DOHH2 (cell line): ENCODE data around the gene LGALS14.

Source experiments
- H3F3A ChIP-seq: fragments of 200-600 bp; sonication (generic), shearing (Covaris generic); 2 replicates; pipeline ENCODE4 v1.6.0; 2016; ENCODE audit warnings: antibody characterized with exemption, mild to moderate bottlenecking; ENCODE audit not compliant: control insufficient read depth, insufficient read depth
- H3K27ac ChIP-seq: fragments of 200-600 bp; sonication (generic); 2 replicates; pipeline ENCODE4 v1.5.1; 2014; ENCODE audit warnings: low read depth, mild to moderate bottlenecking, low read length, moderate library complexity
- H3K27me3 ChIP-seq: fragments of 200-600 bp; sonication (generic); 2 replicates; pipeline ENCODE4 v1.6.1; 2014; ENCODE audit warnings: mild to moderate bottlenecking, low read length, mixed read lengths; ENCODE audit not compliant: control insufficient read depth
- H3K36me3 ChIP-seq: fragments of 200-600 bp; sonication (generic); 2 replicates; pipeline ENCODE4 v1.6.1; 2014; ENCODE audit warnings: mild to moderate bottlenecking, low read length, moderate library complexity, mixed read lengths; ENCODE audit not compliant: control insufficient read depth
- H3K4me1 ChIP-seq: fragments of 200-600 bp; sonication (generic); 2 replicates; pipeline ENCODE4 v1.6.1; 2014; ENCODE audit warnings: mild to moderate bottlenecking, low read length, mixed read lengths; ENCODE audit not compliant: control insufficient read depth
- H3K4me2 ChIP-seq: fragments of 200-600 bp; sonication (generic); 2 replicates; pipeline ENCODE4 v1.6.0; 2014; ENCODE audit warnings: mild to moderate bottlenecking, low read length, moderate library complexity
- H3K4me3 ChIP-seq: fragments of 200-600 bp; sonication (generic); 2 replicates; pipeline ENCODE4 v1.5.1; 2014; ENCODE audit warnings: mild to moderate bottlenecking, low read length, mixed read lengths
- H3K79me2 ChIP-seq: fragments of 200-600 bp; sonication (generic); 2 replicates; pipeline ENCODE4 v1.6.1; 2014; ENCODE audit warnings: mild to moderate bottlenecking, low read length, mixed read lengths; ENCODE audit not compliant: control insufficient read depth
- H3K9me2 ChIP-seq: fragments of 200-600 bp; sonication (generic); replicated peaks from 2 replicates; pipeline ENCODE4 v1.6.1; 2014; ENCODE audit warnings: mild to moderate bottlenecking, low read length, mixed read lengths; ENCODE audit not compliant: control insufficient read depth
- H3K9me3 ChIP-seq: fragments of 200-600 bp; sonication (generic); 2 replicates; pipeline ENCODE4 v1.6.1; 2014; ENCODE audit warnings: antibody characterized with exemption, low read length, mixed read lengths; ENCODE audit not compliant: control insufficient read depth, insufficient read depth
- H4K20me1 ChIP-seq: fragments of 200-600 bp; sonication (generic); 2 replicates; pipeline ENCODE4 v1.6.0; 2014; ENCODE audit warnings: low read depth, mild to moderate bottlenecking, antibody characterized with exemption, low read length, moderate library complexity; ENCODE audit not compliant: control insufficient read depth, insufficient read depth
- EZH2phosphoT487 ChIP-seq: fragments of 200-600 bp; sonication (generic); IDR thresholded peaks from 2 replicates; pipeline ENCODE4 v1.6.1; 2017; ENCODE audit warnings: borderline replicate concordance, mild to moderate bottlenecking, antibody characterized with exemption, low read length, moderate library complexity, mixed read lengths
- TF ChIP-seq, protein P1 (sequence below): fragments of 200-600 bp; sonication (generic); IDR thresholded peaks from one replicate; pipeline ENCODE4 v1.5.1; 2014; ENCODE audit warnings: antibody characterized with exemption, mild to moderate bottlenecking, low read depth, low read length; ENCODE audit not compliant: poor library complexity, severe bottlenecking

The LGALS14 gene, protein sequence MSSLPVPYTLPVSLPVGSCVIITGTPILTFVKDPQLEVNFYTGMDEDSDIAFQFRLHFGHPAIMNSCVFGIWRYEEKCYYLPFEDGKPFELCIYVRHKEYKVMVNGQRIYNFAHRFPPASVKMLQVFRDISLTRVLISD

GRCh38 chr19:39704181-39705044 is at the start of gene LGALS14:
TSS of gene LGALS14 (plus strand) at chr19:39704481. CDS start at chr19:39704529, 48 bp downstream.
- Histone ChIP-seq H4K20me1 (no peaks in the 10 kb centered on the region), H3K4me2 (no peak within 1 kb of the TSS), H3K36me3 (no peaks in the 10 kb centered on the region), H3K4me3 (no peak within 1 kb of the TSS), H3F3A (no peaks in the 10 kb centered on the region), H3K27ac (no peak within 1 kb of the TSS), H3K79me2 (no peaks in the 10 kb centered on the region), H3K9me2 (no peaks in the 10 kb centered on the region), H3K4me1 (peaks cover 10% of the 10 kb centered on the region), H3K9me3 (no peaks in the 10 kb centered on the region), H3K27me3 (no peaks in the 10 kb centered on the region; the same call in 1 of the 2 replicates)
- no peak for TF ChIP-seq EZH2phosphoT487
- TF ChIP-seq, protein P1, sequence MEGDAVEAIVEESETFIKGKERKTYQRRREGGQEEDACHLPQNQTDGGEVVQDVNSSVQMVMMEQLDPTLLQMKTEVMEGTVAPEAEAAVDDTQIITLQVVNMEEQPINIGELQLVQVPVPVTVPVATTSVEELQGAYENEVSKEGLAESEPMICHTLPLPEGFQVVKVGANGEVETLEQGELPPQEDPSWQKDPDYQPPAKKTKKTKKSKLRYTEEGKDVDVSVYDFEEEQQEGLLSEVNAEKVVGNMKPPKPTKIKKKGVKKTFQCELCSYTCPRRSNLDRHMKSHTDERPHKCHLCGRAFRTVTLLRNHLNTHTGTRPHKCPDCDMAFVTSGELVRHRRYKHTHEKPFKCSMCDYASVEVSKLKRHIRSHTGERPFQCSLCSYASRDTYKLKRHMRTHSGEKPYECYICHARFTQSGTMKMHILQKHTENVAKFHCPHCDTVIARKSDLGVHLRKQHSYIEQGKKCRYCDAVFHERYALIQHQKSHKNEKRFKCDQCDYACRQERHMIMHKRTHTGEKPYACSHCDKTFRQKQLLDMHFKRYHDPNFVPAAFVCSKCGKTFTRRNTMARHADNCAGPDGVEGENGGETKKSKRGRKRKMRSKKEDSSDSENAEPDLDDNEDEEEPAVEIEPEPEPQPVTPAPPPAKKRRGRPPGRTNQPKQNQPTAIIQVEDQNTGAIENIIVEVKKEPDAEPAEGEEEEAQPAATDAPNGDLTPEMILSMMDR: no peak

DNA sequence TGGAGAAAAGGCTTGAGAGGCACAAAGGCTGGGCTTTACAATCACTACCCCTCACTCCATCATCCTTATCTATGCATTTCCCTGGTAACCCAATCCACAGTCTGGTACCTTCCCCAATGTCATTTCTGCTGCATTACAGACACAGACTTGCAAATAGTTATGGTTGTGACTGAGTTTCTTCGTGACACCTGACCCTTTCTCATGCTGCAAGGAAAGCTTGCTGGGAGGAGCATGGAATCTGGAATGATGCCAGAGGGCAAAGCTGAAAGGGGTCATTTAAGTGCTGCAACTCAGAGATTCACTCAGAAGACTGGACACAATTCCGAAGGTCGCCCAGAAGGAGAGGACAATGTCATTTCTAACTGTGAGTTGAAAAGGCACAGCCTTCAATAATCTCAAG is 48.7 kb upstream of the LGALS14 start, which contains the start of gene LGALS16:
Gene LGALS16 (plus strand): TSS at position 301 of the 400 bp plus-strand sequence. CDS start 49 bp downstream, at position 350.
- Histone ChIP-seq H3K4me3 (no peak within 1 kb of the TSS), H3K27me3 (no peaks in the 10 kb centered on the region), H3K36me3 (no peaks in the 10 kb centered on the region), H3K27ac (no peak within 1 kb of the TSS), H3K4me2 (no peak within 1 kb of the TSS), H3K79me2 (no peaks in the 10 kb centered on the region), H4K20me1 (no peaks in the 10 kb centered on the region), H3K9me2 (no peaks in the 10 kb centered on the region), H3K4me1 (no peaks in the 10 kb centered on the region), H3F3A (no peaks in the 10 kb centered on the region), H3K9me3 (no peaks in the 10 kb centered on the region)
- TF ChIP-seq EZH2phosphoT487: no peak
- TF ChIP-seq, protein P1: no peak

DNA sequence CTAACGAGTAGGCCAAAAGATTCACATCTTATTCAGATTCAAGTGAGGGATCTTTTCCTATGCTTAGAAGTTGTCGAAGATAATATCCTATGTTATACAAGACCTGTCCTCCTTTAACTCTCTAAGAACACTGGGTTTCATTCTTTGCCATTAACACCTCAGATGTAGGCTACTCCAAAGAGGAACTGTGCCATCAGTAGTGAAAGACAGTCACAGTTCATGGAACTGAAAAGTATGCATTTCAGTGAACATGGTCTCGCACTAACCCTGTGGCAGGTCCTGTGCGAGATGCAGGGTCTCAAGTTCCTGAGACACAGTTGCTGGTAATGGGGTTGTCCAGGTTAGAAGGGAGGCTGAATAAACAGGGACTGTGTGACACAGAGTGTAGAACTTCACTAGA is 44.5 kb upstream of the LGALS14 start:
- TF ChIP-seq, protein P1: no peak
- TF ChIP-seq EZH2phosphoT487: no peak
- no peak overlapping the region for H3K27ac ChIP-seq
- no peaks in the 10 kb centered on the region for H3K79me2 ChIP-seq
- no peaks in the 10 kb centered on the region for H3K9me2 ChIP-seq
- H3K4me2 ChIP-seq: no peak overlapping the region
- H3K4me3 ChIP-seq: no peak overlapping the region
- no peaks in the 10 kb centered on the region for H3F3A ChIP-seq
- no peaks in the 10 kb centered on the region for H3K4me1 ChIP-seq
- no peaks in the 10 kb centered on the region for H3K36me3 ChIP-seq
- H3K27me3 ChIP-seq: no peaks in the 10 kb centered on the region; the same call in 1 of the 2 replicates
- no peaks in the 10 kb centered on the region for H4K20me1 ChIP-seq
- no peaks in the 10 kb centered on the region for H3K9me3 ChIP-seq
